VCaP (cell line): ENCODE measurements around the gene ZSWIM6.

Source experiments
- H3K27ac ChIP-seq: fragments of 450-650 bp; 2 replicates; pipeline ENCODE4 v1.5.1; 2017
- CTCF ChIP-seq: fragments of 450-650 bp; conservative IDR thresholded peaks from 2 replicates; pipeline ENCODE4 v1.5.1; 2017; ENCODE audit warnings: mild to moderate bottlenecking, moderate library complexity

Gene ZSWIM6

GRCh38 chr5:61348447-61348846, 16.4 kb downstream of the ZSWIM6 start:
- no peak overlapping the region for H3K27ac ChIP-seq
- TF ChIP-seq CTCF, result no peak

GRCh38 chr5:61349935-61350334, 17.9 kb downstream of the ZSWIM6 start:
- no peak for TF ChIP-seq CTCF
- no peak overlapping the region for H3K27ac ChIP-seq

GRCh38 chr5:61350535-61350934, 18.5 kb downstream of the ZSWIM6 start:
- no peak overlapping the region for H3K27ac ChIP-seq
- no peak for TF ChIP-seq CTCF

- no peak overlapping the region for H3K27ac ChIP-seq
- TF ChIP-seq CTCF, result no peak
These were observed 19.7 kb downstream of the ZSWIM6 start for GRCh38 chr5:61351733-61352132.

- H3K27ac ChIP-seq, result no peak overlapping the region
- no peak for TF ChIP-seq CTCF
These were observed 20.1 kb downstream of the ZSWIM6 start for GRCh38 chr5:61352180-61352579.

- no peak for TF ChIP-seq CTCF
- no peak overlapping the region for H3K27ac ChIP-seq
These were observed 20.6 kb downstream of the ZSWIM6 start for GRCh38 chr5:61352612-61353156.

- no peak for TF ChIP-seq CTCF
- no peak overlapping the region for H3K27ac ChIP-seq
These were observed 21.2 kb downstream of the ZSWIM6 start for GRCh38 chr5:61353293-61353692.

- no peak overlapping the region for H3K27ac ChIP-seq
- TF ChIP-seq CTCF, result no peak
These were observed 22.1 kb downstream of the ZSWIM6 start for GRCh38 chr5:61354199-61354598.
